Measurements from ENCODE around the gene KRT7. TPM values are rescaled to one million over a fixed set of nuclear protein-coding genes. Genes with fewer than 3 reads are reported as not detected.

Gene KRT7
- total RNA-seq, 1 experiment from 2014 or later, result 302 TPM

DNA sequence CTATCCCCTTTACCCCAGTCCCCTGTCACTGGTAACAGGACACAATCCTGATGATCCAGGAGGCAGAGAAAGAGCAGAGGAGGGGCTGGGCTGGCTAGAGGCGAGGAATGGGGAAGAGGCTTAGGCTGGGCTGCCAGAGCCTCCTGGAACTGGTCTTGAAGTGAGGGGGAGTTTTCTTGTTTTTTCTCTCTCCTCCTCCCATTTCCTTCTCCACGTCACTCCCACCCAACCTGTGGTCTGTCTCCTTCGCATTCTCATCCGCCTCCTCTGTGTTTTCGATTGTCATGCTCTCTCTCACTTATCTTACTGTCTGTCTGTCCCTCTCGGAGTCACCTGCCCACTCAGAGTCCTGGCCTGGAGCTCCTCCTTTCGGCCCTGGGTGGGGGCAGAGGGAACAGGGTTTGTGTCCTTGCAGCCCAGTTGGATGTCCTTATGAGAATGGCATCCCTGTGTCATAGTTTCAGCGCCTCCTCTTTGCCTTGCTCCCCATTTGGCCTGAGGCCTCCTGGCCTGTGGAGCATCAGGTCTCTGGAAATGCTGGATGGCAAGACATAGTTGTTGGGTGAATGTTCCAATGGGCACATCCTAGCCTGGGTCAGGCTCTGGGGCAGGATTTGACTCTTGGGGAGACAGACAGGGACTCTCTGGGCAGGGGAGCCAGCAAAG is 37.8 kb upstream of the KRT7 start:
- Histone ChIP-seq H3K36me3 (peaks cover 3% of the 10 kb centered on the region), H3K4me3 (no peak overlapping the region), H3K9me3 (no peaks in the 10 kb centered on the region), H3K27me3 (no peaks in the 10 kb centered on the region)
- DNase-seq, result no peak

DNA sequence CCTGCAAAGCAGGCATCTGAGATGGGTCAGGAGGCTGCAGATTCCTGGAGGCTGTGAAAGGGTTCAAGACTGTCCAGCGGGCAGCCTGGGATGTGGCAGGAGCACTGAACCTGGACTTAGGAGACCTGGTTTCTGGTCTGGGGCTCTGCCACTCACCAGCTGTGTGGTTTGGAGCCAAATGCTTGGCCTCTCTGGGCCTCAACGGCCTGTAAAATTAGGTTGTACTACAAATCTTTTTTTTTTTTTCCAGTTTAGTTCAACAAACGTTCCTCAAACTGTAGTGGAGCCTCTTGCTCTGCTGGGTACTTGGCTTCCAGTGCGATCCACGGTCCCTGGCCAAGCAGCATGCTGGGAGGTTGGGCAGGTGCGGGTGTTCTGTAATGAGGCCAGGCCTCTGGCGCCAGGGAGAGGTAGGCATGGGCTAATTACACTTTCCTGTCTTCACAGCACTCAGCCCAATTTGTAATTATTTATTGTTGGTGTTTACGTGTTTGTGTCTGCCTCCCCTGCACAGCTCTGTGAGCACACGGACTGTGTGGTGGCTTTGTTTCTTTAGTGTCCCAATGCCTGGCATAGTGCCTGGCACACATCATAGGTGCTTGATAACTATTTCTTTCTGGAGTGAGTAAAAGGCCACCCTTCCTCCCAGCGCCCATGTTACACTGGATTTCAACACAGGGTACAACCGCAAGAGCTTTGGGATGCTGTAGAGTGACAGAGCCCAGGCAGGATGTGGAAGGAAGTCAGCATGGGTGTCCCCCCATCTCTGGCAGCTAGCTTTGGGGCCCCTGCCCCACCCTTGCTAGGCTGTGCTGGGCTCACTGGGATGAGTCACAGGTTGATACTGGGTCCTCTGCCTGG is 35.4 kb upstream of the KRT7 start:
- H3K9me3 ChIP-seq, result no peaks in the 10 kb centered on the region
- peak; percentile 56 for DNase-seq
- no peaks in the 10 kb centered on the region for H3K27me3 ChIP-seq
- no peaks in the 10 kb centered on the region for H3K36me3 ChIP-seq
- H3K4me3 ChIP-seq, result no peak overlapping the region

DNA sequence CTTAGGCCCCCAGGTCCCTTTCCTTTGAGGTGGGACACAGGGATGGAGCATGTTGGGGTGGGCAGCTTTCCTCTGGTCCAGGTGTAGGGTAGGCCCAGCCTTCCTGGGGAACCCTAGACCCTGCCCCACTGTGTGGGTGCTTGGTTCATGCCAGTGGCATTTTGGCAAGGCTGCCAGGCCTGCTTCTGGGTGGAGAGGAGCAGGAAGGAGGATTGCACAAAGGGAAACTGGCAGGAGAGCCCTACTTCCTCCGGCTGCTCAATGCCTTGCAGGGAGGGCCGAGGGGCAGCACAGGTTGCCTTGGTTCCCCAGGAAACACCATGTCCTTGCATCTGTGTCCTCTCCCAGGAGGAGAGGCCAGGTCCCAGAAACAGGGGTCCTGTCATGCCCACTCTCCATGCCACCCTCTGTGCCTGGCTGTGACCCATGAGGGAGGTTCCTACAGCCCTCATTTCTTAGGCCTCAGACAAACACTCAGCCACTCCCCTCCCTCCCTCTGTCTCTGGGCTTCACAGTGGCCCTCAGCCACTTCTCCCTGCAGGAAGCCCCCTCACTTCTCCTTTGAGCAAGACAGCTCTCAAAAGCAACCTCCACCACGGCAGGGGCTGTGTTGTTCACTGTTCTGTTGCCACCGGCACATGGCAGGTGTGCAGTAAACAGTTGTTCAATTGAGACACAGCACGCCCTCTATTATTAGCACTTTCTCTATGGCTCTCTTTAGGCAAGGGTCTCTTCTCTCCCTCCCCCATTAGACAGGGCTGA is 34.4 kb upstream of the KRT7 start:
- DNase-seq, result peak; percentile 68
- Histone ChIP-seq H3K4me3 (no peak overlapping the region), H3K36me3 (no peaks in the 10 kb centered on the region), H3K9me3 (no peaks in the 10 kb centered on the region), H3K27me3 (no peaks in the 10 kb centered on the region)

DNA sequence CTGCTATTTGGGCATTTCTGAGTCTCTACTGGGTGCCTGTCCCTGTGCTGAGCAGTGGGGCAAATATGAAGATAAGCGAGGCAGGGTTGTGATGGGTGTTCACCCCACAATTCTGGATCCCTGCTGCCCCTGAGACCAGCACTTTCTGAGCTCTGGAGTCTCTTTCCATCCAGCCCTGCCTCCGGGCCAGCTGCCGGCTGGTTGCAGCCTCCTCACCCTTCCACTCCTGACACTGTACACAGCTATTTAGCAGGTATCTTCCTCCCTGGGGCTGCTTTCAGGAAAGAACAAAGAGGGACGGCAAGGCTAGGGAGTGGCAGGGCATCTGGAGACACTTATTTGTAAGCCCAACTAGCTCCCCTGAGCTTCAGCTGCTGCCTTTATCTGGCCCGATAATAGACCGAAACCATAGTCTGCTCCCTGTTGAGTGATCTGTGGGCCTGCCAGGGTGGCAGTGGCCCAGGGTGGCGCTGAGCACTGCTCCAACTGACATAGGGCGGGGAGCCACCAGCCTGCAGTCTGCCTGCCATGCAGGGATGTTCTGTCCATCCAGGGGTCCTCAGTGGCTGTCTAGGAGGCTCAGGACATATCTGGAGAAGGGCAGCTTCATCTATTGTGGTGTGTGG is 33.6 kb upstream of the KRT7 start:
- H3K9me3 ChIP-seq, result no peaks in the 10 kb centered on the region
- DNase-seq, result no peak
- no peaks in the 10 kb centered on the region for H3K27me3 ChIP-seq
- no peak overlapping the region for H3K4me3 ChIP-seq
- no peaks in the 10 kb centered on the region for H3K36me3 ChIP-seq

DNA sequence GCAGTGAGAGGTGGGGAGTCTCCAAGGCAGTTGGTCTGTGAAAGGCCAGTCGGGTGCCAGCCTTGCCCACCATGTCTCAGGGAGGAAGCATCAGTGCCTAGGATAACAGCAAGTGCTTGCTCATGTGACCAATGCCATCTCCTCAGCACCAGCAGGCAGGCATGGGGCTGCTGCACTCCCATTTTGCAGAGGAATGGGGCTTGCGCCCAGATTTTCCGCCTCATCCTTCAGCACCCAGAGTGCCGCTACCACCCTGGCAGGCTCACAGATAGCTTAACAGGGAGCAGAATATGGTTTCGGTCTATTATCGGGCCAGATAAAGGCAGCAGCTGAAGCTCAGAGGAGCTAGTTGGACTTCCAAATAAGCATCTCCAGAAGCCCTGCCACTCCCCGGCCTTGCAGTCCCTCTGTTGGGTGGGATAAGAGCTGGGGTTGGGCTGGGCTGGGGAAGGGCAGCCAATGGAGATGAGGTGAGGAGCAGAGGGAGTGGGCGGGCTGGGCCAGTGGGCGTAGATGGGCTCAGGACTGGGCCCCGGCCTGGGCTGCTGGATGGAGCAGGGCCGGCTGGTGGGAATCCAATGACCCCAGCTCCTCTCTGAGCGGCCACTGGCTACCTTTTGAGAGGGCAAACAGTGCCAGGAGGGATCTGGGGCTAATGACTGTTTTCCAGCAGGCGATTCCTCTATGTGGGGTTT is 32.8 kb upstream of the KRT7 start:
- Histone ChIP-seq H3K4me3 (no peak overlapping the region), H3K27me3 (no peaks in the 10 kb centered on the region), H3K9me3 (no peaks in the 10 kb centered on the region), H3K36me3 (no peaks in the 10 kb centered on the region)
- DNase-seq, result peak; percentile 69

DNA sequence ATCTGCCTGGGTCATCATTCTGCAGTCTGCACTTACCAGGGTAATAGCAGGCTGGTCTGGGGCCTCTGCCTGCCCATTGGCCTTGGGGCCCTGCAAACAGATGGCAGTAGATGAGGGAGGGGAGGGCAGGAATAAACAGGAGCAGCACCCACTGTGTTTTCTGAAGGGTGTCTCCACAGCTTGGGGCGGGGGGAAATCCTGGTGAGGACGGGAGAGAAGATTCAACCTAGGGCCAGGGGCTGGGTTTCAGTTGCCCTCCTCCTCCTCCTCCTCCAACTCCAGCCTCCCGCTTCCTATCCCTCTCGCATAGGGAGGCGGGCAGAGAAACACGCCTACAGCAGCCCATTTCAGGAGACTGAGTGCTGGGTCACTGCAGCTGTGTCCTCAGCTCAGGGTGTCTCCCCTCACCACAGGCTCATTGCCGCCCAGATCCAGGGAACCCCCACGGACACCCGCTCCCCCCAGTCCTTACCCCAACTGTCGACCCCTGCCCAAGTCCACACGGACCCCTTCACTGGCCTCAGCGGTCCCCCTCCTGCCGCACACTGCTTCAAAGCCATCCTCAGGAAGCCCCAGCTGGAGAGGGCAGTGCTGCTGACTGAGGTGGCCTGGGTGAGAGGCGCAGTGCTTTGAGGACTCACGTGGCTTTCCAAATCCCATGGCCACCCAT is 32.1 kb upstream of the KRT7 start:
- Histone ChIP-seq H3K27me3 (no peaks in the 10 kb centered on the region), H3K4me3 (no peak overlapping the region), H3K36me3 (no peaks in the 10 kb centered on the region), H3K9me3 (no peaks in the 10 kb centered on the region)
- DNase-seq, result no peak

DNA sequence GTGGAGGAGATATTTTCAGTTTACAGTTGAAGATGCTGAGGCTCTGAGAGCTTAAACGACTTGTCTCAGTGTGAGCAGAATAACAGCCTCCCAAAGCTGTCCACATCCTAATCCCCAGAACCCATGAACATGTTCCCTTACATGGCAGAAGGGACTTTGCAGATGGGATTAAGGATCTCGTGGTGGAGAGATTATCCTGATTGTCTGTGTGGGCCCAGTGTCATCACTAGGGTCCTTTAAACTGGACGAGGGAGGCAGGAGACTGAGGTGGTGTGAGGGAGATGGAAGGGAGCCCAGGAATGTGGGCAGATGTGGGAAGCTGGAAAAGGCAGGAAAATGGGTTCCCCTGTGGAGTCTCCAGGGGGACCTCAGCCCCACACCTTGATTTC is 31.6 kb upstream of the KRT7 start:
- H3K4me3 ChIP-seq, result no peak overlapping the region
- DNase-seq, result no peak
- H3K27me3 ChIP-seq, result no peaks in the 10 kb centered on the region
- no peaks in the 10 kb centered on the region for H3K9me3 ChIP-seq
- H3K36me3 ChIP-seq, result no peaks in the 10 kb centered on the region

DNA sequence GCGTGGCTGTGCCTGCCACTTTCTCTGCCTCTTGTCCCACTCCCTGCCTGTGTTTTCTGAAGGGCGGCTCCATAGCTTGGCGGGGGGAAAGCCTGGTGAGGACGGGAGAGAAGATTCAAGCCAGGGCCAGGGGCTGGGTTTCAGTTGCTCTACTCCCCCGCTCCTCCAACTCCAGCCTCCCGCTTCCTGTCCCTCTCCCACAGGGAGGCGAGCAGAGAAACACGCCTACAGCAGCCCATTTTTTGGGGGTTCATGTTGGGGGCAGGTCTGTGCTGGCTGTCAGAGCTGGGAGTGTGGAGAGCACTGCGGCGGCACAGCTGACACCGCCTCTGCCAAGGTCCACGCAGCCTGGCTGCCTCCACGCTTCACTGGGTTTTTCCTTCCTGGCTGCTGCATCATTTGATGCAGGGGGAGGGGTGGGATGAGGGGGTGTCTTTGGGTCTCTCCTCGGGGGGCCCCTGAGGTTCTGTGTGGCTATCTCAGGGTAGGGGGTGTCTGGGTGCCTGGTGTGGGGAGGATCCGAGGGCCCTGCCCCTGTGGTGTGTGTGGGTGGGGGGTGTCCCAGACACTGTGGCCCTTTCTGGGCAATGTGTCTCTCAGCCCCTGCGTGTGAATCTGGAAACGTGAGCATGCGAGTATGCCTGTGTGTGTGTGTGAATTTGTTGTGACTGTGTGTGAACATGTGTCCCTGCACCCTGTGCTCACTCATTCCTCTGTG is 30.5 kb upstream of the KRT7 start:
- H3K27me3 ChIP-seq, result no peaks in the 10 kb centered on the region
- peak; percentile 93 for DNase-seq
- H3K9me3 ChIP-seq, result no peaks in the 10 kb centered on the region
- H3K36me3 ChIP-seq, result no peaks in the 10 kb centered on the region
- H3K4me3 ChIP-seq, result peak overlapping the region; percentile 26

DNA sequence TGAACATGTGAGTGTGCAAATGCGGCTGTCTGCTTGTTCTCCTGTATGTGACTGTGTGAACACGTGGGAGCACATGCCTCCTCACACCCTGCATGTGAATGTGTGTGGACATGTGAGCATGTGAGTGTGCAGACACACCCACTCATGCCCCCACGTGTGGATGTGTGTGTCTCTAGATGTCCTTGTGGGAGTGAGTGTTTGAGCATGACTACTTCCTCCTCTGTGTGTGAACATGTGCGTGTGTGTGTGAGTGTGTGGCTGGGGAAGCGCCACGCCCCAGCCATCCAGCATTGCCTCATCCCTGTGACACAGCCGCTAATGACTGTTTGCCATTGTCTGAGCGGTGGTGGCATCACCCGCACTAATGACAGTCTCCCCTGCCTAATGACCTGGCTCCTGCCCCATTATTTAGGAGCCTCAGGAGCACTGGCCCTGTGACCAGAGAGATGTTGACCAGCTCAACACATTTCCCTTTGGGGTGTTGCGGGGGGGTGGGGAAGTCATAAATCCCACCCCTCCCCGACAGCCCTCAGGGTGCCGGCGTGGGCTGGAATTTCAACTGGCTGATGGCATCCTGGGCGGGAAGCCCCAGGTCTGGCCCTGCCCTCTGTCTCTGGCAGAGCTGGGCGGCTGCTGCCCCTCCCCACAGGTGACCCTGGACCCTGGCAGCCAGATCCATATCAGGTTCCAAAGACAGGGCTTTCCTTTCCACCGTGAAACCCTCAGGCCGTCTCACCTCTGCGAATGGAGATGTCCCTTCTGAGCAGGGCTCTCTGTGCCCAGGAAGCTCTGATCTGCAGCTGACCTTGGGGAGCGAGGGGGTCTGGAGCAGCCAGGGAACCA is 29.7 kb upstream of the KRT7 start:
- peak; percentile 89 for DNase-seq
- H3K36me3 ChIP-seq, result no peaks in the 10 kb centered on the region
- H3K4me3 ChIP-seq, result peak overlapping the region; percentile 26

DNA sequence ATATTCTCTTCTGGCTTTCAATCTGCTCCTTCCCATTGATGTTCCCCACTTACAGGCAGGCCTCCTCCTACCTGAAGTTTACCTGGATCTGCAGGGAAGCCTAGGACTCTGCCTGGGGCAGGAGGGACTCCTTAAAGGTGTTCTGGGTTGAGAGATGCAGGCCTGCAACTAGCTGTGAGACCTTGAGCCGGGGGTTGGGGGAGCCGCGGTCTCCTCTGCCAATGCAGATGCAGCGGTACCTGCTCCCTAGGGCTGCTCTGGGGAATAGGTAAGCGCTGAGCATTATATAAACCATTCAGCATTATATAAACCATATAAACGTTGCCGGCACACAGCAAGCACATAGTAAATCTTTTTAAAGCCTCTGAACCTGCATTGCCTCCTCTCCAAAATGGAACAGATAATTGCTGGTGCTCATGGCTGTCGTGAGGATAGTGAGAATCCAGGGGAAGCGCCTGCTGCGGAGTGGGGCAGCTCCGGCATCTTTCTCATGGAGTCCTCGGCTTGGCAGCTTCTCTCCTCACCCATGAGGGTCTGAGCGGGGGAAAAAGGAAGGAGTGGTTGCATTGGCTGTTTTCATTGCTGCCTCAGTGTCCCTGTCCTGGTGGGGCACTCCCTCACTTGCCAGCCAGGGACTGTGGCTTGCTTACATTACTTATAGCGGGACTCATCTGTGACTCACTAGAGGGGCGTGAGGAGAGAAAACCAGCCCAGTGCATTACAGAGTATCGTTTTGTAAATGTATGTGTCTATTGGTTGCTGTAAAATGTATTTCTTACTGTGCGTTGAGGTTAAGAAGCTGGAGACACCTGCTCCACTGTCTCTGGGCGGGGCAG is 28.7 kb upstream of the KRT7 start:
- no peaks in the 10 kb centered on the region for H3K27me3 ChIP-seq
- no peaks in the 10 kb centered on the region for H3K9me3 ChIP-seq
- no peak overlapping the region for H3K4me3 ChIP-seq
- peak; percentile 74 for DNase-seq
- H3K36me3 ChIP-seq, result no peaks in the 10 kb centered on the region

More for the DNA sequence above, 29.7 kb upstream of the KRT7 start:
- Histone ChIP-seq H3K9me3 (no peaks in the 10 kb centered on the region), H3K27me3 (no peaks in the 10 kb centered on the region)

DNA sequence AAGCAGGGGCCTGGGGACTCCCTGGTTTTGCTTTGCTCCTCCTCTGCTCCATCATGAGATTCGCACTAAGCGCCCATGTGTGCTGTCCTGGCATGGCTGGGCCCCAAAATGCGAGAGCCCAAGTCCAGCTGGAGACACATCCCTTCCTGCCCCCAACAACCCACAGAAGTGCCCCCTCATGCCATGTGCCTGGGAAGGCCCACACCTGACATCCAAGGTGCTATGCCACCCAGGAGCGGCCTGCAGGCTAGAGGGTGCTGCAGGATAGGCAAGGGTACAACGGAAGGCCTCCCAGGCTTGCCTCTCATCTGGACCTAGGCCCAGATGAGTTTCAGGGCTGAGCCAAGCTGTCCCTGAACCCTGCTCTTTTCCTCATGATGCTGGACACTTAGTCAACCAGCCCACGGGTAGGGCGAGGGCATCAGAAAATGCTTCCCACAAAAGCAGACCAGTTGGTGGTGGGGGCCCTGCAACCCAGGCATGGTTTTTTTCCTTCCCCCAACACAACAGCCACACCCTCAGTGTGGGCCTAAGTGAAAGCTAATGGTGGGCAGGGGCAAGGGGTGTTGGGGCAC is 28.0 kb upstream of the KRT7 start:
- no peaks in the 10 kb centered on the region for H3K27me3 ChIP-seq
- H3K4me3 ChIP-seq, result no peak overlapping the region
- no peak for DNase-seq
- H3K9me3 ChIP-seq, result no peaks in the 10 kb centered on the region
- H3K36me3 ChIP-seq, result no peaks in the 10 kb centered on the region

DNA sequence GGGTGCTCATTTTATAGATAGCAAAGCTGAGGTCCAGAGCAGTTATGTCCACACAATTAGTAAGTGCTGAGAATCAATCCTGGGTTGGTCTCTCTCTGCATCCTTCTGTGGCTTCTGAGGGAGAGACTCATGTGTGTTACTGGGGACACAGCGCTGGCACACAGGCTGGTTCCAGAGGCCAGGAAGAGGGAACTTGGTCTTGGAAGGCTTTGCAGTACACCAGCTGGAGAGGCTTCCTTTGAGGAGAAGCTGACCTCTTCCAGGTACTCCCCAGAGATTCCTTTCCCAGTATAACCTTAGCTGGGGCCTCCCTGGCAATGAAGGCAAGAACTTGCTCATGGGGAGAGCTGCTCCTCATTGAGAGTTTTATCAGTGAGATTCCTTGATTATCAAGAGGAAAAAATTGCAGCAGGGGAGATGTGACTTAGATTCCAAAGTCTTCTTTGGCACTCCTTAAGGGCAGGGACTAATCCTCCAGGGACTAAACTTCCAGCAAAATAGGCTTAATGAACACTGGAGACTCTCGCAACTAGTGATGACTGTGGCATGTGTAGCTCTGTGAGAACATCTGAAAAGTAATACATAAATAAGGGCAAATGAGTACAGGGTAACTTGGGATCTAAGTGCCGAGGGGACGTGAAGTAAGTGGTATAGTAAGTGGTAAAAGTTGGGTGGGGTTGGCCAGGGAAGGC is 27.3 kb upstream of the KRT7 start:
- Histone ChIP-seq H3K36me3 (no peaks in the 10 kb centered on the region), H3K4me3 (no peak overlapping the region), H3K27me3 (no peaks in the 10 kb centered on the region), H3K9me3 (no peaks in the 10 kb centered on the region)
- DNase-seq, result no peak

All from MG63 (cell line).